Esophagus muscularis mucosa (tissue), 4 donors: ENCODE results near the gene PGM3.

Experiments used
- CTCF ChIP-seq, 3 experiments: fragments of 200-600 bp in 2 of 3; fragments of 450-650 bp in 1 of 3; sonication (generic) in 2 of 3; IDR thresholded peaks; one replicate each; pipeline ENCODE4 v1.5.1; 2017 to 2019; ENCODE audit warnings: antibody characterized with exemption in 3 of 3, mild to moderate bottlenecking in 2 of 3, moderate library complexity in 1 of 3
- EP300 ChIP-seq: sonication (generic); formaldehyde crosslinking; IDR thresholded peaks from one replicate; pipeline ENCODE4 v1.6.1; 2017; ENCODE audit warnings: antibody characterized with exemption
- POLR2A ChIP-seq: fragments of 450-650 bp; IDR thresholded peaks from one replicate; pipeline ENCODE4 v1.6.1; 2017; ENCODE audit warnings: antibody characterized with exemption, moderate library complexity, mild to moderate bottlenecking, low read depth
- POLR2AphosphoS5 ChIP-seq, 2 donors: sonication (generic); formaldehyde crosslinking; IDR thresholded peaks; one replicate each; pipeline ENCODE4 v1.6.1; 2017; ENCODE audit warnings: antibody characterized with exemption in 2 of 2

DNA sequence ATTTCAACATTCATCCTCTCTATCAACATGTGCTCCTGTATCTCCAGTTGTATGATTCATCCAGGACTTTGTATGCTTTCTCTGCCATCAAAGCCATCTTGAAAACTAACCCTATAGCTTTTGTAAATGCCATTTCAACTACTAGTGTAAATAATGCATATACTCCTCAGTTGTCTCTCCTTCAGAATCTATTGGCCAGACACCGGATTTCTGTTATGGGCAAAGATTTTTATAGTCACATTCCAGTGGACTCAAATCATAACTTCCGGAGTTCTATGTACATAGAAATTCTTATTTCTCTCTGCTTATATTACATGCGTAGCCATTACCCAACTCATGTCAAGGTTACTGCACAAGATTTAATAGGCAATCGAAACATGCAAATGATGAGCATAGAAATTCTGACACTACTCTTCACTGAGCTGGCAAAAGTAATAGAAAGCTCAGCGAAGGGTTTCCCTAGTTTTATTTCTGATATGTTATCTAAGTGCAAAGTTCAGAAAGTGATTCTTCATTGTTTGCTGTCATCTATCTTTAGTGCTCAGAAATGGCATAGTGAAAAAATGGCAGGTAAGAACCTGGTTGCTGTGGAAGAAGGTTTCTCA lies 54.8 kb downstream of the PGM3 start:
- TF ChIP-seq EP300 (no peak), CTCF (IDR thresholded peaks at IDR 0.05) (no peak), POLR2AphosphoS5 (IDR thresholded peaks at IDR 0.05) (no peak), POLR2A (no peak)
